B cell (primary cell): Measurements from ENCODE around the gene SLC7A10. TPM values are rescaled to one million over a fixed set of nuclear protein-coding genes. Genes with fewer than 3 reads are reported as not detected.

Experiments used
- ATAC-seq: fragments of 200-7000 bp; cut with Tn5 transposase; one replicate; pipeline ENCODE4 v1.10.0; 2021; ENCODE audit warnings: low read depth, mild to moderate bottlenecking, moderate number of reproducible peaks, moderate library complexity
- CTCF ChIA-PET: fragments of 350-600 bp; sonication (Branson Sonifier 250); formaldehyde crosslinking; loops from one replicate; lab custom pipeline; 2021; ENCODE audit warnings: antibody characterized with exemption, inconsistent platforms; lab: Charles Lee
- POLR2A ChIA-PET: fragments of 350-600 bp; sonication (Branson Sonifier 250); formaldehyde crosslinking; loops from one replicate; lab custom pipeline; 2021; ENCODE audit warnings: antibody characterized with exemption; lab: Charles Lee
- DNase-seq: peaks from one replicate; pipeline ENCODE4 v3.0.0; 2013
- H2AFZ ChIP-seq: 2 replicates; pipeline ENCODE4 v1.6.1; 2012; ENCODE audit warnings: mild to moderate bottlenecking, low read depth, low read length; ENCODE audit not compliant: insufficient read depth, poor library complexity, severe bottlenecking
- H3K27ac ChIP-seq, 2 donors: 1 replicate in 1 of 2; 2 replicates in 1 of 2; pipeline ENCODE4 v1.5.1; 2012 to 2013; ENCODE audit warnings: low read length in 2 of 2, mild to moderate bottlenecking in 2 of 2, moderate library complexity in 1 of 2
- H3K27me3 ChIP-seq, 4 experiments: fragments of 200-600 bp in 1 of 4; sonication (generic) in 1 of 4; replicated peaks in 1 of 4; 1 replicate in 2 of 4; 2 replicates in 2 of 4; pipeline versions ENCODE4 v1.6.1 to v1.7.0; 2013 to 2016; ENCODE audit warnings: low read length in 3 of 4, mild to moderate bottlenecking in 2 of 4, mixed read lengths in 1 of 4, moderate library complexity in 1 of 4; ENCODE audit not compliant: insufficient read depth in 4 of 4, control insufficient read depth in 3 of 4; ENCODE audit errors: control extremely low read depth in 1 of 4
- H3K36me3 ChIP-seq, 2 experiments: replicated peaks in 1 of 2; 1 replicate in 1 of 2; 2 replicates in 1 of 2; pipeline versions ENCODE4 v1.6.1 to v1.7.1; 2013; ENCODE audit warnings: low read length in 1 of 2; ENCODE audit not compliant: insufficient read depth in 2 of 2, control insufficient read depth in 1 of 2; ENCODE audit errors: control extremely low read depth in 1 of 2, extremely low read depth in 1 of 2
- H3K4me1 ChIP-seq, 2 donors: fragments of 200-600 bp in 1 of 2; sonication (generic) in 1 of 2; 1 replicate in 1 of 2; 2 replicates in 1 of 2; pipeline versions ENCODE4 v1.5.1 to v1.6.1; 2013 to 2017; ENCODE audit warnings: low read length in 2 of 2; ENCODE audit not compliant: control insufficient read depth in 2 of 2, insufficient read depth in 2 of 2
- H3K4me2 ChIP-seq: replicated peaks from 2 replicates; pipeline ENCODE3; 2012; ENCODE audit warnings: mild to moderate bottlenecking, low read depth, low read length; ENCODE audit not compliant: poor library complexity, severe bottlenecking
- H3K4me3 ChIP-seq, 5 experiments: fragments of 200-600 bp in 1 of 5; sonication (generic) in 1 of 5; 1 replicate in 3 of 5; 2 replicates in 2 of 5; pipeline versions ENCODE4 v1.5.1 to v1.7.0; 2011 to 2016; ENCODE audit warnings: low read length in 4 of 5, mild to moderate bottlenecking in 4 of 5, low read depth in 2 of 5, control low read depth in 1 of 5, moderate library complexity in 1 of 5; ENCODE audit not compliant: insufficient read depth in 1 of 5; ENCODE audit errors: control extremely low read depth in 1 of 5, extremely low read depth in 1 of 5
- H3K79me2 ChIP-seq: fragments of 200-600 bp; sonication (generic); one replicate; pipeline ENCODE4 v1.6.0; 2016; ENCODE audit warnings: low read length; ENCODE audit not compliant: control insufficient read depth, insufficient read depth
- H3K9ac ChIP-seq: fragments of 200-600 bp; sonication (generic); 2 replicates; pipeline ENCODE4 v1.6.1; 2017; ENCODE audit warnings: mild to moderate bottlenecking, low read length, moderate library complexity
- H3K9me3 ChIP-seq, 3 donors: one replicate each; pipeline versions ENCODE4 v1.6.1 to v1.7.1; 2013; ENCODE audit warnings: low read length in 2 of 3; ENCODE audit not compliant: control insufficient read depth in 2 of 3, insufficient read depth in 1 of 3; ENCODE audit errors: control extremely low read depth in 1 of 3
- H4K20me1 ChIP-seq: 2 replicates; pipeline ENCODE4 v1.6.0; 2012; ENCODE audit warnings: mild to moderate bottlenecking, low read length; ENCODE audit not compliant: insufficient read depth, control insufficient read depth, poor library complexity, severe bottlenecking
- H3K27ac Mint-ChIP-seq: one replicate; pipeline ENCODE4 v1.8.0; 2021; ENCODE audit warnings: mixed read lengths
- H3K27me3 Mint-ChIP-seq: one replicate; pipeline ENCODE4 v1.8.0; 2021; ENCODE audit warnings: mixed read lengths
- H3K4me1 Mint-ChIP-seq: one replicate; pipeline ENCODE4 v1.8.0; 2021; ENCODE audit warnings: mixed read lengths
- H3K4me3 Mint-ChIP-seq: one replicate; pipeline ENCODE4 v1.8.0; 2021; ENCODE audit warnings: mixed read lengths
- H3K9me3 Mint-ChIP-seq: one replicate; pipeline ENCODE4 v1.8.0; 2022; ENCODE audit warnings: mixed read lengths; ENCODE audit not compliant: insufficient read depth
- CTCF ChIP-seq: fragments of 200-600 bp; IDR thresholded peaks from one replicate; pipeline ENCODE4 v1.8.0; 2022; ENCODE audit warnings: antibody characterized with exemption, mild to moderate bottlenecking
- EZH2 ChIP-seq: IDR thresholded peaks from 2 replicates; pipeline ENCODE4 v1.6.1; 2012; ENCODE audit warnings: borderline replicate concordance, low read depth, mild to moderate bottlenecking, moderate library complexity, low read length; ENCODE audit not compliant: insufficient read depth, poor library complexity, severe bottlenecking
- WGBS: methylation state at CpG from one replicate; pipeline ENCODE4 v1.1.5; 2013; ENCODE audit warnings: missing lambda C conversion rate; ENCODE audit not compliant: insufficient coverage; 5-methylcytosine and 5-hydroxymethylcytosine counted together
- intact Hi-C: fragments of 100-400 bp; cut with micrococcal nuclease; formaldehyde crosslinking; loops from one replicate; pipeline ENCODE4 v1.10.0; 2022
- polyA plus RNA-seq: library from polyadenylated mRNA; depleted of rRNA; stranded (reverse); fragments of >200 nt; gene quantifications from 2 replicates; pipeline ENCODE4 v1.2.3, GENCODE V29; 2012
- total RNA-seq, 2 donors: library from RNA; stranded (reverse); fragments of 120-200 nt in 1 of 2; gene quantifications; 1 replicate in 1 of 2; 2 replicates in 1 of 2; pipeline versions ENCODE4 v1.2.3 to v1.2.4, GENCODE V29; 2013 to 2022

Gene SLC7A10
- total and polyA plus RNA-seq, 2 donors (not counting 1 experiment from before 2014, with no cell fraction given), result not detected

GRCh38 chr19:33175156-33175782 is 50.4 kb downstream of the SLC7A10 start:
- DNase-seq (no peak), ATAC-seq (no peak)
- Histone ChIP-seq H3K36me3 (no peaks in the 10 kb centered on the region), H3K4me2 (peak overlapping the region; percentile 87), H3K4me1 (peaks cover 12 to 37% of the 10 kb centered on the region in 2 donors), H3K27me3 (no peaks in the 10 kb centered on the region), H3K27ac (no peak overlapping the region), H4K20me1 (no peaks in the 10 kb centered on the region), H3K9me3 (no peaks in the 10 kb centered on the region), H2AFZ (no peak overlapping the region), H3K79me2 (peaks cover 14% of the 10 kb centered on the region), H3K4me3 (no peak overlapping the region), H3K9ac (no peak overlapping the region)
- intact Hi-C loops, result no loop called here
- Mint-ChIP-seq H3K27me3 (peaks cover 3% of the 10 kb centered on the region), H3K4me1 (peaks cover 32% of the 10 kb centered on the region), H3K4me3 (peak overlapping the region; percentile 97), H3K9me3 (no peaks in the 10 kb centered on the region), H3K27ac (peak overlapping the region; percentile 65)
- no peak for TF ChIP-seq EZH2
- no peak for TF ChIP-seq CTCF
- over 99% methylated on average over 8 of the region's 10 CpGs for WGBS
- CTCF ChIA-PET, result interaction anchor here (2.3 to 3.1 kb wide), 2 partner anchors 9 to 31 kb away, joined by 9 to 14 read pairs; no protein-coding TSS in a partner anchor
- POLR2A ChIA-PET, result no interaction called here

- ATAC-seq (no peak), DNase-seq (no peak)
- TF ChIP-seq CTCF (no peak), EZH2 (no peak)
- H3K4me3 Mint-ChIP-seq, result no peak overlapping the region
- peaks cover 3% of the 10 kb centered on the region for H3K27me3 Mint-ChIP-seq
- POLR2A ChIA-PET, result no interaction called here
- Histone ChIP-seq H4K20me1 (no peaks in the 10 kb centered on the region), H2AFZ (no peak overlapping the region), H3K9ac (no peak overlapping the region), H3K27me3 (no peaks in the 10 kb centered on the region), H3K4me3 (no peak overlapping the region), H3K36me3 (no peaks in the 10 kb centered on the region), H3K79me2 (peaks cover 14% of the 10 kb centered on the region), H3K4me2 (no peak overlapping the region), H3K9me3 (no peaks in the 10 kb centered on the region), H3K4me1 (peaks cover 12 to 37% of the 10 kb centered on the region in 2 donors), H3K27ac (no peak overlapping the region)
- H3K4me1 Mint-ChIP-seq, result peaks cover 32% of the 10 kb centered on the region
- CTCF ChIA-PET, result interaction anchor here (2.3 kb wide), 1 partner anchor 10 kb away, joined by 9 read pairs; no protein-coding TSS in a partner anchor
- H3K9me3 Mint-ChIP-seq, result no peaks in the 10 kb centered on the region
- no peak overlapping the region for H3K27ac Mint-ChIP-seq
- intact Hi-C loops, result no loop called here
- WGBS, result 100% methylated on average over 3 of the region's 5 CpGs
Measured at GRCh38 chr19:33174186-33174585, 51.5 kb downstream of the SLC7A10 start.
